ENCODE results near the gene RHPN2.
A peak's percentile ranks its signal among the peaks of the same experiment; 100 is the strongest.

Gene RHPN2

DNA sequence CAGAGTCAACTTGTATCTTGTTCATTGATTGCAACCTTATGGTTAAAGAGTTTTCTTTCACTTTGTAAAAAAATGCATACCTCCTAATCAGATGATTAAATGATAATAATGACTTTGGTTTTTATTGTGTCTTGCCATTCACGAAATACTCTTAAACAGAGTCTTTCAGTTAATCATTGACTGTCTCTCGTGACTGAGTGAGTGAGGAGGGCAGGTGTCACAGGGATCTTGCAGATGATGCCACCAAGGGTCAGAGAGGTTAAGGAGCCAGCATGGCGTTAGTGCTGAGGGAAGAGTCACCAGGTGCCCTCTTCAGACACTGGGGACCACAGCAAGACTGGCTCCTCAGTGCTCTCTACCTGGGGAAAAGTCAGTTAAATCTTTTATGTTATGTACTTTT, 24.3 kb upstream of the RHPN2 start:
- ATAC-seq (replicated peaks; ENCODE audit: extremely low read depth, poor library complexity, severe bottlenecking) (no peak), DNase-seq (ENCODE audit: low spot score in 2 of 2) (no peak)
- peaks cover 38% of the 10 kb centered on the region for H3K36me3 Mint-ChIP-seq (ENCODE audit: insufficient read depth)
- no peak overlapping the region for H3K27ac Mint-ChIP-seq (ENCODE audit: low read depth)
- H3K9me3 Mint-ChIP-seq, result no peaks in the 10 kb centered on the region
- H3K27me3 Mint-ChIP-seq, result no peaks in the 10 kb centered on the region
- peaks cover 18% of the 10 kb centered on the region for H3K4me1 Mint-ChIP-seq
- H3K4me3 Mint-ChIP-seq, result no peak overlapping the region

DNA sequence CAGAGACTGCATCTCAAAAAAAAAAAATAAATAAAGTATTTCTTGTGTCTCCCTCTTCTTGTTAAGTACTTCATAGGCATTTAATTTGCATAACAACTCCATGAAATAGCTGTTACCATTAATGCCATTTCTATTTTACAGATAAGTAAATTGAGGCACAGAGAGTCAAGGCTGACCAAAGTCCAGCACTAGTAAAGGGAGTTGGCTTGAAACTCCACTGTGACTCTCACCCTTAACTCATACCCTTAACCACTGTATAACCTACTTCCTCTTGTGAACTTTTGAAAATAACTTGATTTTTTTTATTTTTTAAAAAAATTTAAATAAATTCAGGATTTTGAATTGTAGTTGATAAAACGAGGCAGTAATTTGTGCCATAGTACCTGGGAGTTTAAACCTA, 22.3 kb upstream of the RHPN2 start:
- Mint-ChIP-seq H3K27ac (ENCODE audit: low read depth) (no peak overlapping the region), H3K27me3 (no peaks in the 10 kb centered on the region), H3K36me3 (ENCODE audit: insufficient read depth) (peaks cover 28% of the 10 kb centered on the region), H3K9me3 (no peaks in the 10 kb centered on the region), H3K4me1 (peaks cover 22% of the 10 kb centered on the region), H3K4me3 (no peak overlapping the region)
- ATAC-seq (replicated peaks; ENCODE audit: extremely low read depth, poor library complexity, severe bottlenecking), result no peak
- no peak for DNase-seq (ENCODE audit: low spot score in 2 of 2)

DNA sequence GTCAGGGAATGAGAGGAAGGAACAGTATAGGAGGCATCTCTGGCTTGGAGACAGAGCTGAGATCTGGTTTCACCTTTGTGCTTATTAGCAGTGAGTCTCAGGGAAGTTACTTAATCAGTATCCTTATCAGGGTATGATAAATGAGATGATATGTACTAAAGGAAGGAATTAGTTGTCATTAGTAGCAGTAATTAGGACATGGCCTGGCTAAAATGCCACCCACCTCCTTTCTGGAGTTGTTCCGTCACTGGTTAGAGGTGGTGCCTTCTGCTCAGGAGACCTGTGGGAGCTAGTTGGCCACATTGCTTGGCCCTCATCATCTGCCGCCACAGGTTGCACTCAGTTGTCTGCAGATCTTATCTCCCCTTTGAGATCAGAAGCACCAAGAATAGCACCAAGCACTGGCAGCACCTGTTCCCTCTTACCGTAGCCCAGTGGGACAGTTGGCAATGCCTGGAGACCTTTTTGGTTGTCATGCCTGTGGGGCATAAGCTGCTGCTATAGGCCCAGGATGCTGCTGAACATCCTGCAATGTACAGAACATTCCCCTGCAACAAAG, 21.0 kb upstream of the RHPN2 start:
- DNase-seq (ENCODE audit: low spot score in 2 of 2), result no peak
- no peaks in the 10 kb centered on the region for H3K27me3 Mint-ChIP-seq
- H3K4me3 Mint-ChIP-seq, result no peak overlapping the region
- peaks cover 27% of the 10 kb centered on the region for H3K36me3 Mint-ChIP-seq (ENCODE audit: insufficient read depth)
- H3K4me1 Mint-ChIP-seq, result peaks cover 34% of the 10 kb centered on the region
- no peak overlapping the region for H3K27ac Mint-ChIP-seq (ENCODE audit: low read depth)
- H3K9me3 Mint-ChIP-seq, result no peaks in the 10 kb centered on the region
- ATAC-seq (replicated peaks; ENCODE audit: extremely low read depth, poor library complexity, severe bottlenecking), result no peak

- H3K4me3 Mint-ChIP-seq, result peak within 1 kb of the TSS; percentile 96
- H3K36me3 Mint-ChIP-seq (ENCODE audit: insufficient read depth), result peaks cover 10% of the 10 kb centered on the region
- DNase-seq (ENCODE audit: low spot score in 2 of 2) (peak; percentile 69 to 77), ATAC-seq (replicated peaks; ENCODE audit: extremely low read depth, poor library complexity, severe bottlenecking) (peak; percentile 77)
- no peaks in the 10 kb centered on the region for H3K27me3 Mint-ChIP-seq
- peak within 1 kb of the TSS; percentile 96 for H3K27ac Mint-ChIP-seq (ENCODE audit: low read depth)
- H3K4me1 Mint-ChIP-seq, result peaks cover 29% of the 10 kb centered on the region
- H3K9me3 Mint-ChIP-seq, result no peaks in the 10 kb centered on the region
Measured at GRCh38 chr19:33080761-33081681, 16.3 kb upstream of the RHPN2 start, which contains the start of gene GPATCH1. Gene GPATCH1, plus strand, starts transcription at chr19:33081181. Its CDS starts 13 bp downstream, at chr19:33081194.

DNA sequence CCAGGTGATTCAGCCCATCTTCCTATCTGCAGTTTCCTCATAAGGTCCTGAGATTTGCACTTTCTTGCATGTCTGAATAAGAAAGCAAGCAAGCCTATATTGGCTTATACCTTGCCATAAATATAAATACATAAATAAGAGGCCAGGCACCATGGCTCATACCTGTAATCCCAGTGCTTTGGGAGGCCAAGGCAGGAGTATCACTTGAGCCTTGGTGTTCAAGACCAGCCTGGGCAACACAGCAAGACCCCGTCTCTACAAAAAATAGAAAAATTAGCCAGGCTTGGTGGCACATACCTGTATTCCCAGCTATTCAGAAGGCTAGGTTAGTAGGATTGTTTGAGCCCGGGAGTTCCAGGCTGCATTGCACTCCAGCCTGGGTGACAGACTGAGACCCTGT, 10.8 kb upstream of the RHPN2 start:
- DNase-seq (ENCODE audit: low spot score in 2 of 2), result no peak
- ATAC-seq (replicated peaks; ENCODE audit: extremely low read depth, poor library complexity, severe bottlenecking), result no peak
- no peaks in the 10 kb centered on the region for H3K27me3 Mint-ChIP-seq
- no peak overlapping the region for H3K27ac Mint-ChIP-seq (ENCODE audit: low read depth)
- no peaks in the 10 kb centered on the region for H3K4me1 Mint-ChIP-seq
- no peak overlapping the region for H3K4me3 Mint-ChIP-seq
- peaks cover 2% of the 10 kb centered on the region for H3K36me3 Mint-ChIP-seq (ENCODE audit: insufficient read depth)
- H3K9me3 Mint-ChIP-seq, result no peaks in the 10 kb centered on the region

GRCh38 chr19:33071887-33072286, 7.2 kb upstream of the RHPN2 start:
- DNase-seq (ENCODE audit: low spot score in 2 of 2) (no peak), ATAC-seq (replicated peaks; ENCODE audit: extremely low read depth, poor library complexity, severe bottlenecking) (no peak)
- Mint-ChIP-seq H3K4me3 (no peak overlapping the region), H3K9me3 (no peaks in the 10 kb centered on the region), H3K4me1 (no peaks in the 10 kb centered on the region), H3K27ac (ENCODE audit: low read depth) (no peak overlapping the region), H3K27me3 (no peaks in the 10 kb centered on the region), H3K36me3 (ENCODE audit: insufficient read depth) (no peaks in the 10 kb centered on the region)

GRCh38 chr19:33067121-33067520, 2.4 kb upstream of the RHPN2 start:
- no peaks in the 10 kb centered on the region for H3K9me3 Mint-ChIP-seq
- no peak for ATAC-seq (replicated peaks; ENCODE audit: extremely low read depth, poor library complexity, severe bottlenecking)
- no peak overlapping the region for H3K27ac Mint-ChIP-seq (ENCODE audit: low read depth)
- no peaks in the 10 kb centered on the region for H3K4me1 Mint-ChIP-seq
- no peak overlapping the region for H3K4me3 Mint-ChIP-seq
- no peak for DNase-seq (ENCODE audit: low spot score in 2 of 2)
- no peaks in the 10 kb centered on the region for H3K36me3 Mint-ChIP-seq (ENCODE audit: insufficient read depth)
- H3K27me3 Mint-ChIP-seq, result peaks cover 18% of the 10 kb centered on the region

DNA sequence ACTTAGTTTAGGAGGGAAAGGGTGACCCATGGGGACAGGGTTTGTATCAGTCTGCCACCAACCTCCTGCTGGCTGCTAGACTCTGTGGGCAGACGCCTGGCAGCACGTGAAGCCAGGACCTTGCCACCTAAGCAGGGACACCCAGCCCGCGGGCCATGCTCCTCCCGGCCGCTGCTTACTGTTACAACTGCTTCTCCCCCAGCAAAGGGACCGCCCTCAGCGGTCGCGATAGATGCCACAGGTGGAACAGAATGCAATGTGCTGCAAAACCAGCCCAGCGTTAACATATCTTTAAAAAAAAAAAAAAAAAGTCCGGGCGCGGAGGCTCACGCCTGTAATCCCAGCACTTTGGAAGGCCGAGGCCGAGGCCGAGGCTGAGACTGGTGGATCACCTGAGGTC, 1.9 kb upstream of the RHPN2 start:
- Mint-ChIP-seq H3K27ac (ENCODE audit: low read depth) (no peak overlapping the region), H3K4me3 (peak overlapping the region; percentile 36), H3K4me1 (no peaks in the 10 kb centered on the region), H3K27me3 (peaks cover 18% of the 10 kb centered on the region), H3K36me3 (ENCODE audit: insufficient read depth) (no peaks in the 10 kb centered on the region), H3K9me3 (no peaks in the 10 kb centered on the region)
- DNase-seq (ENCODE audit: low spot score in 2 of 2) (no peak), ATAC-seq (replicated peaks; ENCODE audit: extremely low read depth, poor library complexity, severe bottlenecking) (no peak)

DNA sequence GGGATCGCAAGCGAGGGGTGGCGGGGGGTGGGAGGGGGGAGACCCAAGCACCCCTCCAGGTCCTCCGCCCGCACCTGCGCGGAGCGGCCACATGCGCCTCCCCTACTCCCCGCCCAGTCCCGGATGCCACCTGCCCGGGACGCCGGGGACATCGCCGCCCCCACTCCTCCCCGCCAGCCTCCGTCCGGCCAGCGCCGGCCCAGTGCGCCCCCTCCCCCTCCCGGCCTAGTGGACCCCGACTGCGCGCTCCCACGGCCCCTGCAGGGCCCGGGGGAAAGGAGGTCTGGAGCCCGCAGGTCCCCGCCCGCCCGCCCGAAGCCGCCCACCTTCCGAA, 263 bp downstream of the RHPN2 start:
- Mint-ChIP-seq H3K4me1 (no peaks in the 10 kb centered on the region), H3K4me3 (peak overlapping the region; percentile 66), H3K27me3 (peaks cover 32% of the 10 kb centered on the region), H3K36me3 (ENCODE audit: insufficient read depth) (no peaks in the 10 kb centered on the region), H3K9me3 (no peaks in the 10 kb centered on the region), H3K27ac (ENCODE audit: low read depth) (no peak overlapping the region)
- DNase-seq (ENCODE audit: low spot score in 2 of 2) (no peak), ATAC-seq (replicated peaks; ENCODE audit: extremely low read depth, poor library complexity, severe bottlenecking) (no peak)

DNA sequence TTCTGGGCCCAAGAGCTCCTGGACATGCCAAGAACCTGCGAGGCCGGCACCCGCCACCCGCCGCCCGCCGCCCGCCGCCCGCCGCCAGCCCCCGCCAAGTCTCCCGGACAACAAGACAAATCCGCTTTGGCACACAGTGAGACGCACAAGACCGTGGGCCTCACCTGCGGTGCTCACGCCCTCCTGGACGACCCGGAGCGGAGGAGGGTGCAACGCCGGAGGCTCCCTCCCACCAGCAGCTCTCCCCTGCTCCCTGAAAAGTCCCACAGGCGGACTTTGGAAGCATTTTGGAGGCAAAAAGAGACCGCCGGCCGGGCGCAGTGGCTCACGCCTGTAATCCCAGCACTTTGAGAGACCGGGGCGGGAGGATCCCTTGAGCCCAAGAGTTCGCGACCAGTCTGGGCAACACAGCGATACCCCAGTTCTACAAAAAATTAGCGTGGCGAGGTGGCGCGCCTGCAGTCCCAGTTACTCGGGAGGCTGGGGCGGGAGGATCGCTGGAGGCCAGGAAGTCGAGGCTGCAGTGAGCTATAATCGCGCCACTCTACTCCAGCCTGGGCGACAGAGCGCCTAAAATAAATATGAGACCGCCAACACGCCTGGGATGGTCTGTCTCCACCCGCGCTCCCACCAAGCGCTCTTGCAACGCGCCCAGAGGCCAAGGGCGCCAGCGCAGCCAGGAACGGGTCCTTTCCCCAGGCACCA, 783 bp downstream of the RHPN2 start:
- DNase-seq (ENCODE audit: low spot score in 2 of 2) (no peak), ATAC-seq (replicated peaks; ENCODE audit: extremely low read depth, poor library complexity, severe bottlenecking) (no peak)
- no peaks in the 10 kb centered on the region for H3K36me3 Mint-ChIP-seq (ENCODE audit: insufficient read depth)
- H3K4me1 Mint-ChIP-seq, result no peaks in the 10 kb centered on the region
- H3K27ac Mint-ChIP-seq (ENCODE audit: low read depth), result no peak overlapping the region
- H3K9me3 Mint-ChIP-seq, result no peaks in the 10 kb centered on the region
- H3K27me3 Mint-ChIP-seq, result peaks cover 32% of the 10 kb centered on the region
- H3K4me3 Mint-ChIP-seq, result peak overlapping the region; percentile 66

DNA sequence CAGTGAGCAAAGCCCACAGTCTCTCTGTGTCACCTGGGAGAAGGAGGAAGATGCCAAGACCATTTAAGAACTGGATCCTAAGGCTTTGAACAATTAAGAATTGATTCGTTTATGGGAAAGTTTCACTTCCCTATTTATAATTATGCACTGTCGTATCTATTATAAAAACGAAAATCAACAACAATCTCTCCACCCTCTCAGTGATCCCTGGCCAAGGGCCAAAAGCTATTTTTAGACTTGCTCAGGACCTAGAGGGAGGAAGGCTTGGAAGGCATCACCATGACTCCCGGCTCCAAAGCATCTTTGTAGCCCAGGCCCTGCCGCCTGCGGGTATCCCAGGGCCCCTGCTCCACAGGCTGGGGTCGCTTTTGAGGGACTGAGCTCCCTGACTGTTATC, 1.3 kb downstream of the RHPN2 start:
- Mint-ChIP-seq H3K36me3 (ENCODE audit: insufficient read depth) (no peaks in the 10 kb centered on the region), H3K27ac (ENCODE audit: low read depth) (no peak overlapping the region), H3K4me1 (no peaks in the 10 kb centered on the region), H3K27me3 (peaks cover 32% of the 10 kb centered on the region), H3K4me3 (no peak overlapping the region), H3K9me3 (no peaks in the 10 kb centered on the region)
- DNase-seq (ENCODE audit: low spot score in 2 of 2), result no peak
- ATAC-seq (replicated peaks; ENCODE audit: extremely low read depth, poor library complexity, severe bottlenecking), result no peak

DNA sequence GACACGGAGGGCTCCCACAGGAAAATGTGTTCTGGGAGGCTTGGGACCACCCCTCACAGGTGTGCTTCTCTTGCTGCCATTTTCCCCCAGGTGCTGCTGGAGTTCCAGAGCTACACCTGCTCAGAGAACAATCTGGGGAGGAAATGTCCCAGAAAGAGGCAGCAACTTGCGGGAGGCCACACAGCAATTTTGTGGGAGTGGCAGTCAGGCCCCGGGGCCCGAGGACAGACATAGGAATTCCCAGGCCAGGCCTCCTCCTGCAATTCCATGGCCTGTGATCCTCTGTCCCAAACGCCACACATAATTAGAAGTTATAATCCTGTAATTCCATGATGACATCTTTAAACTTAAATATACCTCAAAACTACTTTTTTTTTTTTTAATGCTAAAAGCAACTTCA, 1.8 kb downstream of the RHPN2 start:
- no peaks in the 10 kb centered on the region for H3K36me3 Mint-ChIP-seq (ENCODE audit: insufficient read depth)
- no peak overlapping the region for H3K27ac Mint-ChIP-seq (ENCODE audit: low read depth)
- H3K27me3 Mint-ChIP-seq, result peaks cover 32% of the 10 kb centered on the region
- no peaks in the 10 kb centered on the region for H3K9me3 Mint-ChIP-seq
- no peak overlapping the region for H3K4me3 Mint-ChIP-seq
- ATAC-seq (replicated peaks; ENCODE audit: extremely low read depth, poor library complexity, severe bottlenecking) (no peak), DNase-seq (ENCODE audit: low spot score in 2 of 2) (no peak)
- no peaks in the 10 kb centered on the region for H3K4me1 Mint-ChIP-seq

GRCh38 chr19:33060586-33060985, 4.1 kb downstream of the RHPN2 start:
- H3K9me3 Mint-ChIP-seq, result no peaks in the 10 kb centered on the region
- no peak overlapping the region for H3K27ac Mint-ChIP-seq (ENCODE audit: low read depth)
- no peaks in the 10 kb centered on the region for H3K4me1 Mint-ChIP-seq
- peaks cover 25% of the 10 kb centered on the region for H3K27me3 Mint-ChIP-seq
- no peaks in the 10 kb centered on the region for H3K36me3 Mint-ChIP-seq (ENCODE audit: insufficient read depth)
- DNase-seq (ENCODE audit: low spot score in 2 of 2) (no peak), ATAC-seq (replicated peaks; ENCODE audit: extremely low read depth, poor library complexity, severe bottlenecking) (no peak)
- no peak overlapping the region for H3K4me3 Mint-ChIP-seq

Measured in central memory CD8-positive, alpha-beta T cell (primary cell).